A673 (cell line): ENCODE results near the gene LCE3D.

ENCODE experiments used
- CTCF ChIP-seq: fragments of 300-800, 200-600 bp; sonication (generic); conservative IDR thresholded peaks from 2 replicates; pipeline ENCODE4 v1.5.1; 2017; ENCODE audit warnings: low read depth, mild to moderate bottlenecking, antibody characterized with exemption, low read length, moderate library complexity, mixed read lengths
- EZH2 ChIP-seq: fragments of 200-600 bp; sonication (generic); IDR thresholded peaks from 2 replicates; pipeline ENCODE4 v1.6.1; 2017; ENCODE audit warnings: borderline replicate concordance, low read depth, mild to moderate bottlenecking, mixed read lengths, antibody characterized with exemption, low read length; ENCODE audit not compliant: poor library complexity, severe bottlenecking

- TF ChIP-seq CTCF (peak; percentile 50), EZH2 (no peak)
Observed at GRCh38 chr1:152623203-152623844, 43.0 kb upstream of the LCE3D start.
